BLaER1 (cell line): Measurements from ENCODE around the gene NFYC.

ENCODE experiments used
- H3K27ac ChIP-seq: shearing (Covaris generic); formaldehyde crosslinking; 2 replicates; pipeline ENCODE4 v1.8.1; 2022
- H3K27me3 ChIP-seq: shearing (Covaris generic); formaldehyde crosslinking; 2 replicates; pipeline ENCODE4 v1.8.1; 2022
- H3K36me3 ChIP-seq: shearing (Covaris generic); formaldehyde crosslinking; 2 replicates; pipeline ENCODE4 v1.8.1; 2022
- H3K4me1 ChIP-seq: shearing (Covaris generic); formaldehyde crosslinking; 2 replicates; pipeline ENCODE4 v1.8.1; 2022
- H3K4me2 ChIP-seq: shearing (Covaris generic); formaldehyde crosslinking; 2 replicates; pipeline ENCODE4 v1.8.1; 2022
- H3K4me3 ChIP-seq: shearing (Covaris generic); formaldehyde crosslinking; 2 replicates; pipeline ENCODE4 v1.8.1; 2022
- H3K9ac ChIP-seq: shearing (Covaris generic); formaldehyde crosslinking; 2 replicates; pipeline ENCODE4 v1.8.1; 2022
- H3K9me3 ChIP-seq: shearing (Covaris generic); formaldehyde crosslinking; 2 replicates; pipeline ENCODE4 v1.8.1; 2022
- H4K20me1 ChIP-seq: shearing (Covaris generic); formaldehyde crosslinking; 2 replicates; pipeline ENCODE4 v1.8.1; 2022
- Cebpa-rat ChIP-seq: shearing (Covaris generic); IDR thresholded peaks from 2 replicates; pipeline ENCODE4 v1.8.1; 2022

NFYC gene

GRCh38 chr1:40691538-40692428 lies at the start of gene NFYC:
NFYC (plus strand) TSS chr1:40691704; CDS start chr1:40738844, 47,140 bp downstream.
- Histone ChIP-seq H3K9ac (peak within 1 kb of the TSS; percentile 100), H3K4me1 (peaks cover 34% of the 10 kb centered on the region)

GRCh38 chr1:40645118-40645680 lies 46.3 kb upstream of the NFYC start:
- H3K9ac ChIP-seq, result no peak overlapping the region
- H3K4me2 ChIP-seq, result no peak overlapping the region
- no peak overlapping the region for H3K4me3 ChIP-seq
- H3K9me3 ChIP-seq, result no peaks in the 10 kb centered on the region
- peaks cover 77% of the 10 kb centered on the region for H4K20me1 ChIP-seq
- no peak overlapping the region for H3K27ac ChIP-seq
- TF ChIP-seq Cebpa-rat, result no peak
- H3K36me3 ChIP-seq, result peaks cover 68% of the 10 kb centered on the region
- H3K4me1 ChIP-seq, result peaks cover 64% of the 10 kb centered on the region
- no peaks in the 10 kb centered on the region for H3K27me3 ChIP-seq

More at GRCh38 chr1:40691538-40692428, at the start of gene NFYC:
- peaks cover 15% of the 10 kb centered on the region for H4K20me1 ChIP-seq
- H3K27me3 ChIP-seq, result no peaks in the 10 kb centered on the region
- peak within 1 kb of the TSS; percentile 100 for H3K27ac ChIP-seq
- H3K4me3 ChIP-seq, result peak within 1 kb of the TSS; percentile 82
- no peak for TF ChIP-seq Cebpa-rat
- peaks cover 13% of the 10 kb centered on the region for H3K36me3 ChIP-seq
- H3K4me2 ChIP-seq, result peak within 1 kb of the TSS; percentile 90
- no peaks in the 10 kb centered on the region for H3K9me3 ChIP-seq

GRCh38 chr1:40646315-40646714 lies 45.2 kb upstream of the NFYC start:
- Histone ChIP-seq H3K9ac (no peak overlapping the region), H3K36me3 (peaks cover 61% of the 10 kb centered on the region), H3K27ac (no peak overlapping the region), H3K4me3 (no peak overlapping the region), H3K9me3 (no peaks in the 10 kb centered on the region), H3K4me1 (peaks cover 64% of the 10 kb centered on the region), H3K27me3 (no peaks in the 10 kb centered on the region), H4K20me1 (peaks cover 80% of the 10 kb centered on the region), H3K4me2 (peak overlapping the region; percentile 17; the same call in 1 of the 2 replicates)
- no peak for TF ChIP-seq Cebpa-rat

GRCh38 chr1:40648200-40648599 lies 43.3 kb upstream of the NFYC start:
- Histone ChIP-seq H3K27ac (no peak overlapping the region), H4K20me1 (peaks cover 88% of the 10 kb centered on the region), H3K9ac (no peak overlapping the region), H3K27me3 (no peaks in the 10 kb centered on the region), H3K4me1 (peaks cover 62% of the 10 kb centered on the region), H3K4me3 (no peak overlapping the region), H3K36me3 (peaks cover 53% of the 10 kb centered on the region), H3K4me2 (no peak overlapping the region), H3K9me3 (no peaks in the 10 kb centered on the region)
- TF ChIP-seq Cebpa-rat, result no peak

- no peaks in the 10 kb centered on the region for H3K27me3 ChIP-seq
- H3K4me3 ChIP-seq, result no peak overlapping the region
- H4K20me1 ChIP-seq, result peaks cover 97% of the 10 kb centered on the region
- peak overlapping the region; percentile 18; the same call in 1 of the 2 replicates for H3K9ac ChIP-seq
- peaks cover 44% of the 10 kb centered on the region for H3K36me3 ChIP-seq
- peak overlapping the region; percentile 16; the same call in 1 of the 2 replicates for H3K27ac ChIP-seq
- no peaks in the 10 kb centered on the region for H3K9me3 ChIP-seq
- H3K4me1 ChIP-seq, result peaks cover 62% of the 10 kb centered on the region
- no peak for TF ChIP-seq Cebpa-rat
- peak overlapping the region; percentile 84 for H3K4me2 ChIP-seq
These were observed 42.4 kb upstream of the NFYC start for GRCh38 chr1:40648928-40649591.

- peaks cover 66% of the 10 kb centered on the region for H3K4me1 ChIP-seq
- peak overlapping the region; percentile 16 for H3K27ac ChIP-seq
- no peaks in the 10 kb centered on the region for H3K9me3 ChIP-seq
- peaks cover 100% of the 10 kb centered on the region for H4K20me1 ChIP-seq
- no peak for TF ChIP-seq Cebpa-rat
- H3K4me2 ChIP-seq, result peak overlapping the region; percentile 84
- H3K36me3 ChIP-seq, result peaks cover 39% of the 10 kb centered on the region
- peak overlapping the region; percentile 18; the same call in 1 of the 2 replicates for H3K9ac ChIP-seq
- H3K4me3 ChIP-seq, result no peak overlapping the region
- H3K27me3 ChIP-seq, result no peaks in the 10 kb centered on the region
These were observed 41.9 kb upstream of the NFYC start for GRCh38 chr1:40649592-40649930.

- Histone ChIP-seq H3K9me3 (no peaks in the 10 kb centered on the region), H3K36me3 (peaks cover 34% of the 10 kb centered on the region), H4K20me1 (peaks cover 100% of the 10 kb centered on the region), H3K27me3 (no peaks in the 10 kb centered on the region), H3K27ac (peak overlapping the region; percentile 16), H3K4me1 (peaks cover 71% of the 10 kb centered on the region), H3K4me3 (no peak overlapping the region), H3K4me2 (peak overlapping the region; percentile 84), H3K9ac (peak overlapping the region; percentile 18; the same call in 1 of the 2 replicates)
- no peak for TF ChIP-seq Cebpa-rat
These were observed 41.4 kb upstream of the NFYC start for GRCh38 chr1:40650075-40650474.

- H3K4me2 ChIP-seq, result peak overlapping the region; percentile 84; the same call in 1 of the 2 replicates
- no peak overlapping the region for H3K27ac ChIP-seq
- no peaks in the 10 kb centered on the region for H3K9me3 ChIP-seq
- H4K20me1 ChIP-seq, result peaks cover 100% of the 10 kb centered on the region
- no peak overlapping the region for H3K4me3 ChIP-seq
- no peak overlapping the region for H3K9ac ChIP-seq
- no peaks in the 10 kb centered on the region for H3K27me3 ChIP-seq
- peaks cover 22% of the 10 kb centered on the region; the same call in 1 of the 2 replicates for H3K36me3 ChIP-seq
- TF ChIP-seq Cebpa-rat, result no peak
- H3K4me1 ChIP-seq, result peaks cover 70% of the 10 kb centered on the region
These were observed 40.2 kb upstream of the NFYC start for GRCh38 chr1:40651138-40651857.

- Histone ChIP-seq H3K27ac (no peak overlapping the region), H3K27me3 (no peaks in the 10 kb centered on the region), H3K4me1 (peaks cover 61% of the 10 kb centered on the region), H3K4me3 (no peak overlapping the region), H3K9me3 (no peaks in the 10 kb centered on the region), H4K20me1 (peaks cover 100% of the 10 kb centered on the region), H3K9ac (no peak overlapping the region), H3K4me2 (no peak overlapping the region), H3K36me3 (peaks cover 20% of the 10 kb centered on the region; the same call in 1 of the 2 replicates)
- no peak for TF ChIP-seq Cebpa-rat
These were observed 39.0 kb upstream of the NFYC start for GRCh38 chr1:40652468-40652867.
